Heart right ventricle (tissue), 16 donors: Measurements from ENCODE around the gene LIN28A. TPM values are rescaled to one million over a fixed set of nuclear protein-coding genes. Genes with fewer than 3 reads are reported as not detected.
"Not testable (repeated sequence)": the region's sequence is repeated elsewhere in the genome, so short reads cannot be mapped to it uniquely, and the experiment has no call there.

Source experiments
- ATAC-seq, 8 donors: fragments of 200-7000 bp; cut with Tn5 transposase; one replicate each; pipeline ENCODE4 v1.9.1; 2020; ENCODE audit warnings: mild to moderate bottlenecking in 8 of 8, moderate library complexity in 8 of 8, moderate number of reproducible peaks in 1 of 8
- DNase-seq, 2 donors: peaks; one replicate each; pipeline ENCODE4 v3.0.0-alpha.2; 2020
- H3K27ac ChIP-seq, 10 donors: fragments of 200-600 bp; sonication (generic) in 2 of 10; one replicate each; pipeline versions ENCODE4 v1.5.0 to v1.8.0; 2020 to 2022; ENCODE audit warnings: mild to moderate bottlenecking in 3 of 10
- H3K27me3 ChIP-seq, 7 donors: fragments of 200-600 bp; one replicate each; pipeline ENCODE4 v1.8.0; 2021 to 2022; ENCODE audit warnings: mild to moderate bottlenecking in 2 of 7
- H3K36me3 ChIP-seq, 9 donors: fragments of 200-600 bp; sonication (generic) in 1 of 9; one replicate each; pipeline versions ENCODE4 v1.5.0 to v1.8.0; 2020 to 2022; ENCODE audit warnings: mild to moderate bottlenecking in 2 of 9
- H3K4me1 ChIP-seq, 9 donors: fragments of 200-600 bp; sonication (generic) in 1 of 9; one replicate each; pipeline versions ENCODE4 v1.5.0 to v1.8.0; 2020 to 2022; ENCODE audit warnings: mild to moderate bottlenecking in 4 of 9
- H3K4me3 ChIP-seq, 10 donors: fragments of 200-600 bp; sonication (generic) in 2 of 10; one replicate each; pipeline versions ENCODE4 v1.5.0 to v1.8.0; 2020 to 2022; ENCODE audit warnings: mild to moderate bottlenecking in 7 of 10, moderate library complexity in 2 of 10
- H3K9me3 ChIP-seq, 11 donors: fragments of 200-600 bp in 10 of 11; sonication (generic) in 2 of 11; one replicate each; pipeline versions ENCODE4 v1.5.0 to v1.8.0; 2013 to 2022; ENCODE audit warnings: mild to moderate bottlenecking in 2 of 11, control low read depth in 1 of 11, moderate library complexity in 1 of 11
- CTCF ChIP-seq, 9 donors: fragments of 200-600 bp; sonication (generic) in 2 of 9; IDR thresholded peaks; one replicate each; pipeline versions ENCODE4 v1.5.0 to v1.8.0; 2021 to 2022; ENCODE audit warnings: antibody characterized with exemption in 9 of 9, mild to moderate bottlenecking in 5 of 9, moderate library complexity in 1 of 9
- WGBS, 2 donors: extraction: QIAGEN DNeasy Blood & Tissue Kit; methylation state at CpG; one replicate each; pipeline ENCODE4 v1.1.7; 2013; ENCODE audit warnings: inconsistent platforms in 1 of 2; 5-methylcytosine and 5-hydroxymethylcytosine counted together
- intact Hi-C, 10 donors: fragments of 100-400 bp; cut with DNase I; formaldehyde crosslinking; loops; one replicate each; pipeline versions ENCODE4 v1.11.1 to v1.14.2; 2022
- polyA plus RNA-seq, 2 donors: library from polyadenylated mRNA; stranded (reverse); fragments of 200-250 nt; gene quantifications; one replicate each; pipeline ENCODE4 v1.2.3, GENCODE V29; 2013
- total RNA-seq, 10 donors: library from RNA; stranded (reverse); fragmentation: NEBNext Ultra II Directional in 3 of 10; extraction: Animal tissue kit (Norgen Biotek cat#: 25700) in 3 of 10; gene quantifications; one replicate each; pipeline versions ENCODE4 v1.2.1 to v1.2.4, GENCODE V29; 2021 to 2023
- donor health status: Arrhythmogenic right ventricular cardiomyopathy.
- donor health status: ischemic (EF 13 %, LVEDD 7.1; RV severe dilation, severe dysfunction).
- donor health status: healthy with polysubstance abuse.
- donor health status: DM: no; HTN: yes; CAD: no.
- donor health status: DM: no; HTN: no; CAD: no.
- donor health status: ischemic (EF 25% LVEDD 6.9; RV normal size, moderate dysfunction).
- donor health status: ischemic (EF 25% LVEDD 5.7; RV mildly dilated, moderate dysfunction).
- donor health status: healthy.
- donor health status: DM: yes; HTN: yes; CAD: no.
- donor health status: Ischemic cardiomyopathy.
- donor health status: ischemic (EF 35%, LVEDD 5.7; RV mildly dilated, moderate dysfunction).
- donor health status: nonischemic (EF 11% LVEDD 7.7; RV severe dilation, severe dysfunction).
- donor health status: DM: yes; HTN: yes; CAD: no.
- donor health status: PGD.
- donor health status: ischemic (EF 29% LVEDD 5.4; RV normal size, mild dysfunction).
- donor health status: nonischemic (EF 23%, LVEDD 6.1; RV moderate dilation, normal function).

Gene LIN28A
- total and polyA plus RNA-seq, 12 donors, result 0.15 TPM; not detected in 11

- no peak for DNase-seq
- no peak for TF ChIP-seq CTCF (IDR thresholded peaks at IDR 0.05)
- peak in 7 of 8 donors; percentile 38 to 75 (median 56) for ATAC-seq
- WGBS, 2 donors, result 40 to 42% methylated on average over 5 of the region's 5 CpGs
- peaks cover 0 to 31% (median 14%) of the 10 kb centered on the region in 7 donors for H3K27me3 ChIP-seq
- no peaks in the 10 kb centered on the region for H3K9me3 ChIP-seq
- H3K27ac ChIP-seq, result peak overlapping the region in 1 of 10 donors; percentile 74
- H3K4me1 ChIP-seq, result peaks cover 0 to 40% (median 0%) of the 10 kb centered on the region in 9 donors
- H3K4me3 ChIP-seq, result no peak overlapping the region
- intact Hi-C loops, result no loop called here
- no peaks in the 10 kb centered on the region for H3K36me3 ChIP-seq
Observed at GRCh38 chr1:26378088-26378878, 32.3 kb upstream of the LIN28A start.

- Histone ChIP-seq H3K27me3 (peaks cover 0 to 35% (median 14%) of the 10 kb centered on the region in 7 donors), H3K27ac (no peak overlapping the region), H3K4me3 (no peak overlapping the region), H3K9me3 (no peaks in the 10 kb centered on the region), H3K4me1 (peaks cover 0 to 34% (median 0%) of the 10 kb centered on the region in 9 donors), H3K36me3 (no peaks in the 10 kb centered on the region)
- TF ChIP-seq CTCF (IDR thresholded peaks at IDR 0.05), result no peak
- intact Hi-C loops, result no loop called here
- 94 to 97% methylated on average over 3 of the region's 3 CpGs for WGBS, 2 donors
- ATAC-seq (no peak), DNase-seq (no peak)
Observed at GRCh38 chr1:26378879-26379251, 31.8 kb upstream of the LIN28A start.

GRCh38 chr1:26384076-26384475 lies 26.5 kb upstream of the LIN28A start:
- no peak for ATAC-seq
- H3K36me3 ChIP-seq, result no peaks in the 10 kb centered on the region
- H3K27ac ChIP-seq, result no peak overlapping the region
- no peak overlapping the region for H3K4me3 ChIP-seq
- intact Hi-C loops, result no loop called here
- no peak for DNase-seq
- WGBS, 2 donors, result 84 to 86% methylated on average over 3 of the region's 3 CpGs
- no peaks in the 10 kb centered on the region for H3K9me3 ChIP-seq
- peaks cover 0 to 44% (median 15%) of the 10 kb centered on the region in 7 donors for H3K27me3 ChIP-seq
- TF ChIP-seq CTCF (IDR thresholded peaks at IDR 0.05), result no peak
- peaks cover 0 to 11% (median 0%) of the 10 kb centered on the region in 9 donors for H3K4me1 ChIP-seq

GRCh38 chr1:26385063-26385462 lies 25.6 kb upstream of the LIN28A start:
- DNase-seq, H3K9me3 ChIP-seq, H3K36me3 ChIP-seq, H3K4me3 ChIP-seq, ATAC-seq, H3K4me1 ChIP-seq, intact Hi-C loops, H3K27ac ChIP-seq: not testable (repeated sequence)
- peaks cover 0 to 50% (median 15%) of the 10 kb centered on the region in 7 donors for H3K27me3 ChIP-seq
- 75 to 94% methylated on average over 3 of the region's 3 CpGs for WGBS, 2 donors

GRCh38 chr1:26387447-26387846 lies 23.2 kb upstream of the LIN28A start:
- WGBS, 2 donors, result 74 to 78% methylated on average over 7 of the region's 7 CpGs
- TF ChIP-seq CTCF (IDR thresholded peaks at IDR 0.05), result no peak
- H3K27me3 ChIP-seq, result peaks cover 0 to 42% (median 12%) of the 10 kb centered on the region in 7 donors
- intact Hi-C loops, result no loop called here
- H3K4me1 ChIP-seq, result peaks cover 0 to 9% (median 0%) of the 10 kb centered on the region in 9 donors
- no peak overlapping the region for H3K4me3 ChIP-seq
- H3K36me3 ChIP-seq, result no peaks in the 10 kb centered on the region
- H3K9me3 ChIP-seq, result no peaks in the 10 kb centered on the region
- no peak for ATAC-seq
- no peak for DNase-seq
- H3K27ac ChIP-seq, result no peak overlapping the region
